ENCODE measurements around the gene ATP23.

The ATP23 gene

GRCh38 chr12:57941165-57941894 is at the start of gene ATP23:
Gene ATP23 (plus strand): TSS chr12:57941567. CDS start chr12:57941702, 135 bp downstream.
- no peak for FAIRE-seq

- no peak for FAIRE-seq
These were observed 49.0 kb upstream of the ATP23 start for GRCh38 chr12:57892232-57892972.

GRCh38 chr12:57893431-57894353 is 47.7 kb upstream of the ATP23 start:
- no peak for FAIRE-seq

- no peak for FAIRE-seq
These were observed 46.7 kb upstream of the ATP23 start for GRCh38 chr12:57894399-57895292.

- FAIRE-seq = no peak
These were observed 45.8 kb upstream of the ATP23 start for GRCh38 chr12:57895389-57896114.

- no peak for FAIRE-seq
These were observed 45.3 kb upstream of the ATP23 start for GRCh38 chr12:57896115-57896433.

- no peak for FAIRE-seq
These were observed 44.7 kb upstream of the ATP23 start for GRCh38 chr12:57896434-57897201.

GRCh38 chr12:57897286-57897974 is 43.9 kb upstream of the ATP23 start:
- FAIRE-seq = no peak

- FAIRE-seq = peak; percentile 58
These were observed 42.9 kb upstream of the ATP23 start for GRCh38 chr12:57898308-57898970.

GRCh38 chr12:57899010-57899662 is 42.2 kb upstream of the ATP23 start:
- FAIRE-seq = no peak

GRCh38 chr12:57902478-57902969 is 38.8 kb upstream of the ATP23 start:
- no peak for FAIRE-seq

GRCh38 chr12:57904426-57904825 is 36.9 kb upstream of the ATP23 start:
- no peak for FAIRE-seq

- peak; percentile 97 for FAIRE-seq
These were observed 36.2 kb upstream of the ATP23 start for GRCh38 chr12:57904848-57905811.

GRCh38 chr12:57905812-57906475 is 35.4 kb upstream of the ATP23 start:
- FAIRE-seq = no peak

GRCh38 chr12:57906821-57907220 is 34.5 kb upstream of the ATP23 start:
- no peak for FAIRE-seq

GRCh38 chr12:57907281-57907680 is 34.1 kb upstream of the ATP23 start:
- FAIRE-seq = no peak

GRCh38 chr12:57908511-57908910 is 32.9 kb upstream of the ATP23 start:
- FAIRE-seq = no peak
